Glomerular visceral epithelial cell (primary cell): ENCODE data around the gene RFTN2.
"Not testable (repeated sequence)": the region's sequence is repeated elsewhere in the genome, so short reads cannot be mapped to it uniquely, and the experiment has no call there.

Experiments
- DNase-seq: peaks from one replicate; pipeline ENCODE4 v3.0.0-alpha.2; 2016; ENCODE audit errors: extremely low spot score

RFTN2 gene, protein sequence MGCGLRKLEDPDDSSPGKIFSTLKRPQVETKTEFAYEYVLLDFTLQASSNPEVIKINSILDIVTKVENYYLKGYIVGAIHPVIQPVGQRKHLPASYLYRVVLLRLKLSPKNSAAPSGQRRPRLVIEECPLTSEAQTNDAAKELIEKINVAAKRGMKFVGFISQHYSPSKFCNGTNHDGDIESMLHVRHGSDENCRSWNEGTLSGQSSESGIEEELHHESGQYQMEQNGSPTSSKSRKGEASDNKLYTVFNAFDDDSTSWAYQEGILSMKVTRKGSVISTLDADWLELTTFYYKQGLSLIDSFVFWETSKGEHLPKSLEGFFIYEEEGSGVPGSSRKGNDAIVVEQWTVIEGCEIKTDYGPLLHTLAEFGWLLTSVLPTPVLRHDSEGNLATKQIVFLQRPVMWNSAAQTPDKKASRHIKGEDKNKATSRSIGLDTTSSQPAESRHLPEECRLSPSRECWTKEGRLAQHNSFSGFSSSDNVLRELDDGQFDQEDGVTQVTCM

DNA sequence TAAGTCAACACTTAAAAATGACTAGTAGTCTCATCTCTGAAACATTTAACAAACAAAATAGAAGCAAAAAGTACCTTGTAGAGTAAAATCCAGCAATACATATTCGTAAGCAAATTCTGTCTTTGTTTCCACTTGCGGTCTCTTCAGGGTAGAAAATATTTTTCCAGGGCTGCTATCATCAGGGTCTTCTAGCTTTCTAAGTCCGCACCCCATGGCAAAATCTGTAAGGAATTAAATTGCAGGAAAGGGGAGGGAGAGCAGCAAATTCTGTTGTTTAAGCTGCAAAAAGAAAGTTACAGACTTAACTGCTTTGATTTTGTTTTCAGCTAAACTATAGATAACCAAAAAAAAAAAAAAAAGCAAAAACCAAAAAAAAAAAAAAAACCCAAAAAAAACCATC, at the start of gene RFTN2:
Gene RFTN2, minus strand, starts transcription at position 342 of the 400 bp plus-strand sequence. Its CDS starts 129 bp downstream, at position 213.
- DNase-seq, result no peak

DNA sequence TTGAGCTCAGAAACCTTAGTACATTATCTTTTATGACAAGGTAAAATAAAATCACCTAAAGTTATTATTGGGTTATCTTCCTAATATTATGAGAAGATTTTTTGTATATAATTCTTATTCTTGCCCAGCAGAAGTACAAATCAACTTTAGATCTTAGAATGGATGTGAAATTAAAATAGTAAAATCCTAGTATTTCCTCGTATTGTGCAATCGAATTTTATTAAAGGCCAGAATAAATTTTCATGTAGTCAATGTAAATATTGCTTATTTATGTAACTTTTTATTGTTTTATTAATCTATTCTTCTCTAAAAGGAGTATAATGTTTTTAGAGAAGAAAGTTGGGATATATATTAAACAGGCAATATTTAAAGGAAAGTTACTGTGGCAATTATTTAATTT, 42.5 kb upstream of the RFTN2 start:
- no peak for DNase-seq

DNA sequence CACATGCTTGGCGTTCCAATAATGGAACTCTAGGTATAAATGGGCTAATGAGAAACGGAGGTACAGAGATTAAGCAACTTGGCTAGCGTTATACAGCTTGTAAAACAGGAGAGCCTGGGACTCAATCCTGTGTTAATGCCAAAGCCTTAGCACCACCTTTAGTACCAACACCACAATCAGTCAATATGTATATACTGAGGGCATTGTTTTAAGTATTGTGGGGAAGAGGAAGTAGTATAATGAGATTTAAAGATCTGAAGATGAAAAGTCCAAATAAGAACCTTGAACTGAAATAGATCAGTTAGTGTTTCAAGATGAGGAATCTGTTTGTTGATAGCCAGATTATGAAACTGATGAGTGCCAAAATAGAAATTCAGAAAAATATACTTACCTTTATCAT, 37.9 kb upstream of the RFTN2 start:
- DNase-seq, result no peak

DNA sequence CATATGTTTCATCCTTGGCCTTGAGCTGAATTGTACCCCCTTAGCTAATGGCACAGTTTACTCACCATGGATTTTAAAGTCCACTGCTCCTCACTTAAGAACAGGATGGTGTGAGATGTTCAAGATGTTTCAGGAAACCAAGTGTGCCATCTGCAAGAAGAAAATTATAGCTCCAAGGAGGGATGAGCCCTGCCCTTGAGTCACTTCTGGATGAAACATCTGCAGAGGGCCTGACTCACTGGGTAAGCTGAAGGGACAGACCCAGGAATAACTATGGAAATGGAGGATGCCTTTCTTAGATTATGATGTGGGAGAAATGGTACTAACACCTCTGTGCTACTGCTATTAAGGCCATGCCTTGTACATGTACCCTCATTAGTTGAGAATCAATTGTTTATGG, 36.2 kb upstream of the RFTN2 start:
- DNase-seq, result no peak

DNA sequence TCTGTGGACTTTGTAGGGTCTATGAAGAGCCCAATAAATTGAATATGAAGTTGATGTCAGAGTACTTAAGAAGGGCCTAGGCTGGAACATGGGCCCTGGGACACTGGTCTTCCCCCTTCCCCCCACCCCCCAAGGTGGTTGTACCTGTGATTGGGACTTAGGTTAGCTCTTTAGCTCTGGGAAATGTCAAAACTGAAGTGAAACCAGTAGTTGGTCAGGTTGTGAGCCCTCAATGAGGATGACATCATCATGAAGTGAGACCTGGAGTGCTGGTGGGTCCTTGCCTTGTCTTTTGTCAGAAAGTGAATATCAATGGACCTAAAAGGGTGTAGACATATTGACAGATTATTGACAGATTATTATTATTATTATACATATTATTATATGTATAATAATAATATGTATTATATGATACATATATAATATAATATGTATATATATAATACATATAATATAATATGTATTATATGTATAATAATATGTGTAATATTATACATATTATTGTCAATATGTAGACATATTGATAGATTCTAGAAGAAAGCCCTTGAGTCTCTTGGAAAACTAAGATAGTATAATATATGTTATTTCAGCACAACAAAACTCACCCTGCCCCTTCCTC, 35.1 kb upstream of the RFTN2 start:
- DNase-seq, result no peak

DNA sequence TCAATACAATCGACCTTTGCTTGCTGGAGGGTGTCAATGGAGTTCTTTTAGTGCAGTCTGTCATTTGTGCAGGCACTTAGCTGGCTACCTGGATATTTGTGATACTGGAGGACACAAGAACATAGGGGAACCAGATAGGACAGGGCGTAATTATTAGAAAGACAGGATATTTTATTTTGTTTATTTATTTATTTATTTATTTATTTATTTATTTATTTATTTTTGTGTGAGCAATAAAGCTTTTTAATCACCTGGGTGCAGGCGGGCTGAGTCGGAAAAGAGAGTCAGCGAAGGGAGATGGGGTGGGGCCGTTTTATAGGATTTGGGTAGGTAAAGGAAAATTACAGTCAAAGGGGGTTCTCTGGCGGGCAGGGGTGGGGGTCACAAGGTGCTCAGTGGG, 33.8 kb upstream of the RFTN2 start:
- not testable (repeated sequence) for DNase-seq

DNA sequence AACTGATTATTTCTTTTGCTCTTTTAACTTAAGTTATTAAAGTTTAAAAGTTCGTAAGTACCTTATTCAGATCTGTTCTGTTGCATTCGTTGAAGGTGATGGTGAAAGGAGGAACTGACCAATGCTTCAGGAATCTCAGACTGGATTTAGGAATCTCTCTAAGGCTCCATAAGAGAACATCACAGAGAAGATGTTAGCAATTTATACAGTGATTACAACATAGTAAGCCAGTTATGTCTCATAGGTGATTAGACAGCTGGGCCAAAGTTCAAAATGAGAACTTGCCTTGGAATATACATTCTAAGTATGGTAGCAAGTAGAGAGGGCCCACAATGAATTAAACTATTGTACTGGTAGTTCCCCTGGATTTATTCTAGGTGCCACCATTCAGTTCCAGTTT, 32.9 kb upstream of the RFTN2 start:
- DNase-seq, result peak; percentile 36

DNA sequence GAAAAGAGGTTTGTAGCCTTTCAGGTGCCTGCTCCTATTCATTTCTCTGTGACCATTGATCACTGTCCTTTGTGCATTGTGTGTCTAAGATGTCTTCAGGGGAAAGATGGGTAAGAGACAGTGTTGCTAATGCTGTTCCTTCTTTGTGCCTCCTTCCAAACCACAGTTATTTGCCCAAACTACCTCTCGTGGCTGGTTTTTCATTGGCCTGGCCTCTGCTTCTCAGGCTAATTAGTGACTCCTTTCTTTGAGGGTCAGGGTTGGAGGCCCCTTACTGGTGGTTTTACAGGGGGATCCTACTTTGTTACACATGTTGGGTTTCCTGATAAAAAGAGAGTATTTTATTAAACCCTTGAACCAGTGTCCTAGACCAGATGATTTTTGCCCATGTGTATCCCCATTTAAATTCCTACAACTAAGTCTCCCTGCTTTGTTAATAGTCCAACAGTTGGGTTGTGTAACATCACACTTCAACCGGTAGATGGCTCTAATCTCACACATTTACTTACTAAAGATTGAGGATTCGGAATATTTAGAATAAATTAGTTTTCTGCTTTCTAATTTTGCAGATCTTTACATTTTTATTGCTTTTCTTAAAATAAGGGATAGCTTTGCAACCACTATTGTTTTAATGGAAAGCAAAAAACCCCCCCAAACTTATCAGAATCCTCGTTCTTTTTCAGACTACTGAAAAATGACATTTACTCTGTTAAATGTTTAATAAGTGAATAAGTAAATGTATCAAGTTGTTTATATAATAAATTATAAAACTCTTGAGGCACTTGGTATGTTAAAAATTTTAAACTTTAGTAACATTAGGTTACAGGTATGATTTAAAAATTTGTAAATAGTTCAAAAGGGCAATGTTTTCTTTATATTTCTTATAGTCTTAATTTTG, 32.2 kb upstream of the RFTN2 start:
- peak; percentile 47 for DNase-seq

DNA sequence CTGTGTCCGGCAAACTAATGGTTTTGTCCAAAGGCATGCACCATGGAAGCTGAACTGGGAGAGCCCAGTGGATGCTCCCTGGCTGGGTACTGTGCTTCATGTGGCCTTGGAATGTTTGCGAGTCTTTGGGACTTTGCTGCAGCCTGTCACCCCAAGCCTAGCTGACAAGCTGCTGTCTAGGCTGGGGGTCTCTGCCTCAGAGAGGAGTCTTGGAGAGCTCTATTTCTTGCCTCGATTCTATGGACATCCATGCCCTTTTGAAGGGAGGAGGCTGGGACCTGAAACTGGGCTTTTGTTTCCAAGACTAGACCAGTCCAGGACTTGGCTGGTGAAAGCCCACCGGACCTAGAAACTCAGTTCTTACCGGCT, 31.4 kb upstream of the RFTN2 start:
- peak; percentile 2 for DNase-seq

DNA sequence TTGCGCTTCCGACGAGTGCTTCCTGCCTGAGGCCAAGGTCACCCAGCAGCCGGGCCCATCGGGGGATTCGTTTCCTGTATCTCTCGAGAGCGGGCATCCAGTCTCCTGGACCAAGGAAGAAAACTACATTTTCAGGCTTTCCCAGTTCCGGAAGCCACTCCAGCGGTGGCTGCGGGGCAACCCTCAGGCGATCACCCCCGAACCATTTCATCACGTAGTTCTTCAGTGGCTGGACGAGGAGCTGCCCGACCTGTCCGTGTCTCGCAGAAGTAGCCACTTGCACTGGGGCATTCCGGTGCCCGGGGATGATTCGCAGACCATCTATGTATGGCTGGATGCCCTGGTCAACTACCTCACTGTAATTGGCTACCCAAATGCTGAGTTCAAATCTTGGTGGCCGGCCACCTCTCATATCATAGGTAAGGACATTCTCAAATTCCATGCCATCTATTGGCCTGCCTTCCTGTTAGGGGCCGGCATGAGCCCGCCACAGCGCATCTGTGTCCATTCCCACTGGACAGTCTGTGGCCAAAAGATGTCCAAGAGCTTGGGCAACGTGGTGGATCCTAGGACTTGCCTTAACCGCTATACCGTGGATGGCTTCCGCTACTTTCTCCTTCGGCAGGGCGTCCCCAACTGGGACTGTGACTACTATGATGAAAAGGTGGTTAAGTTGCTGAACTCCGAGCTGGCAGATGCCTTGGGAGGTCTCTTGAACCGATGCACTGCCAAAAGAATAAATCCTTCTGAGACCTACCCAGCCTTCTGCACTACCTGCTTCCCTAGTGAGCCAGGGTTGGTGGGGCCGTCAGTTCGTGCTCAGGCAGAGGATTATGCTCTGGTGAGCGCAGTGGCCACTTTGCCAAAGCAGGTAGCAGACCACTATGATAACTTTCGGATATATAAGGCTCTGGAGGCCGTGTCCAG, 30.8 kb upstream of the RFTN2 start:
- peak; percentile 40 for DNase-seq

DNA sequence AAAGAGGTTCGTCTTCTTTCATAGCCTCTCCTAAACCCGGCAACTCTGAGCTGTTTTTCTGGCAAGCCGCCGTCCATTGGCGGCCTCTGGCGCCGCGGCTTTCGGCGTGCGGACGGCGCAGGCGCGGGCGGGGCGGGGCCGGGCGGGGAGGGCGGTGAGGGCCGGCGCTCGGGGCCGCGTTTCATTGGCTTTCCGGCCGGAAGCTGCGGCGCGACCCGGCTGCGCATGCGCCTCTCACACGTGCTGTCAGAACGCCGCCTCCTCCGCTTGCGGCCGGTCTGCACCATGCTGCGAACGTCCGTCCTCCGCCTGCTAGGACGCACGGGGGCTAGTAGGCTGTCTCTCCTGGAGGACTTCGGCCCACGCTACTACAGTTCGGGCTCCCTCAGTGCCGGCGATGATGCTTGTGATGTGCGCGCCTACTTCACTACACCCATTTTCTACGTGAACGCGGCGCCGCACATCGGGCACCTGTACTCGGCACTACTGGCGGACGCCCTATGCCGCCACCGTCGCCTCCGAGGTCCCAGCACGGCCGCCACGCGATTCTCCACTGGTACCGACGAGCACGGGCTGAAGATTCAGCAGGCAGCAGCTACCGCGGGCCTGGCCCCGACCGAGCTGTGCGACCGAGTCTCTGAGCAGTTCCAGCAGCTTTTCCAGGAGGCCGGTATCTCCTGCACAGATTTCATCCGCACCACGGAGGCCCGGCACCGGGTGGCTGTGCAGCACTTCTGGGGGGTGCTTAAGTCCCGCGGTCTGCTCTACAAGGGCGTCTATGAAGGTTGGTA, 29.9 kb upstream of the RFTN2 start, which contains the start of gene MARS2:
Gene MARS2, plus strand, starts transcription at position 249 of the 791 bp plus-strand sequence. Its CDS starts 37 bp downstream, at position 286.
- DNase-seq, result peak; percentile 97

DNA sequence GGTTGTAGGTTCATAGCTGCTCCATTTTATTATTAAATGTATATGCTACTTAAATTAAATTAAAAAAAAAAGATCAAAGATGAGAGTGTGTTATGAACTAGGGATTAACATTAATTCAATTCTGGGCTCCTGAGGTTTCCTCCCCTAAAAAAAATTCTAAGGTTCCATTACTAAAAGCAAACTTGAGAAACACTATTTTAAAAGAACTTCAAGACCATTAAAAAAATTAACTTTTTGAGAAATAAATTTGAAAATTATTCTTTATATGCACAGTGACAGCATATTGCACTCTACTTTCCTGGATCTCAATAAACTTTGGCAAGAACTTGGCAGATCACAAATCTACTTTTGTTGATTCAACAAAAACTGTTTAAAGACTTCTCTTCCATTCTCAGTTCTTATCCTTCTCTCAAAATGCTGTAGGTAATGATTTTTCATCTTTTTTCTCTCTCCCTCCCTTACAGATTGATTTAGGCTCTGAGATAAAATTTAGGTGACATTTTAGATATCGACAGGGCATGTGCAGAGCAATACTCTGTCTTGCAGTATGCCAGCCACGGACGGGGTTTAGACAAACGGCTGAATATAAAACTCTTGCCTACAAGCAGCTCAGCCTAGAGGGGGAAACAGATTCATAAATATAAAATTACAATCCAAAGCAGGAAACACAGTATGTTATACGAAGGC, 29.2 kb upstream of the RFTN2 start:
- DNase-seq, result no peak

DNA sequence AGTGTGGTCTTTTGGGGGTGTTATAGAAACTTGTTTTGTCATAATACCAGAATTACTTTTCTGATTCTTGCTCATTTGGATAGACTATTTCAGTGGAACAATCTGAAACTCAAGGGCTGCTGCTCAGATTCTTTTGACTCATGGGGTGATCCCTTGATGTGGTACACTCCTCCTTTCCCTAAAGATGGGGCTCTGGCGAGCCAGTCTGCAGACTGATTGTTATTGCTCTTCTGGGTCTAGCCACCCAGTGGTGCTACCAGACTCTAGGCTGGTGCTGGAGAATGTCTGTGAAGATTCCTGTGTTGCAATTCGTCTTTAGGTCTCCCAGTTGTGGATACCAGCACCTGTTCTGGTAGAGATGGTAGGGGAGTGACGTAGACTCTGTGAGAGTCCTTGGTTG, 25.6 kb upstream of the RFTN2 start:
- no peak for DNase-seq

DNA sequence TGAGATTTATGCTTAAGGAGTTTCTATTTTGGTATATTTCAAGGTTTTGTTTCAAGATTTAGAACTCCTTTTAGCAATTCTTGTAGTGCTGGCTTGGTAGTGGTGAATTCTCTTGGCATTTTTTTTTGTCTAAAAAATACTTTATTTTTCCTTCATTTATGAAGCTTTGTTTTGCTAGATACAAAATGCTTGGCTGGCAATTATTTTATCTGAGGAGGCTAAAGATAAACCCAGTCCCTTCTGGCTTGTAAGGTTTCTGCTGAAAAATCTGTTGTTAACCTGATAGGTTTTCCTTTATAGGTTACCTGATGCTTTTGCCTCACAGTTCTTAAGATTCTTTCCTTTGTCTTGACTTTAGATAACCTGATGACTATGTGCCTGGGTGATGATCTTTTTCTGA, 24.3 kb upstream of the RFTN2 start:
- not testable (repeated sequence) for DNase-seq

DNA sequence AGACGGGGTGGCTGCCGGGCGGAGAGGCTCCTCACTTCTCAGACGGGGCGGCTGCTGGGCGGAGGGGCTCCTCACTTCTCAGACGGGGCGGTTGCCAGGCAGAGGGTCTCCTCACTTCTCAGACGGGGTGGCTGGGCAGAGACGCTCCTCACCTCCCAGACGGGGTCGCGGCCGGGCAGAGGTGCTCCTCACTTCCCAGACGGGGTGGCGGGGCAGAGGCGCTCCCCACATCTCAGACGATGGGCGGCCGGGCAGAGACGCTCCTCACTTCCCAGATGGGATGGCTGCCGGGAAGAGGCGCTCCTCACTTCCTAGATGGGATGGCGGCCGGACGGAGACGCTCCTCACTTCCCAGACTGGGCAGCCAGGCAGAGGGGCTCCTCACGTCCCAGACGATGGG, 21.2 kb upstream of the RFTN2 start:
- not testable (repeated sequence) for DNase-seq

DNA sequence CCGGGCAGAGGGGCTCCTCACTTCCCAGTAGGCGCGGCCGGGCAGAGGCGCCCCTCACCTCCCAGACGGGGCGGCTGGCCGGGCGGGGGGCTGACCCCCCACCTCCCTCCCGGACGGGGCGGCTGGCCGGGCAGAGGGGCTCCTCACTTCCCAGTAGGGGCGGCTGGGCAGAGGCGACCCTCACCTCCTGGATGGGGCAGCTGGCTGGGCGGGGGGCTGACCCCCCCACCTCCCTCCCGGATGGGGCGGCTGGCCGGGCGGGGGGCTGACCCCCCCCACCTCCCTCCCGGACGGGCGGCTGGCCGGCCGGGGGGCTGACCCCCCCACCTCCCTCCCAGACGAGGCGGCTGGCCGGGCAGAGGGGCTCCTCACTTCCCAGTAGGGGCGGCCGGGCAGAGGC, 20.6 kb upstream of the RFTN2 start:
- DNase-seq, result not testable (repeated sequence)

DNA sequence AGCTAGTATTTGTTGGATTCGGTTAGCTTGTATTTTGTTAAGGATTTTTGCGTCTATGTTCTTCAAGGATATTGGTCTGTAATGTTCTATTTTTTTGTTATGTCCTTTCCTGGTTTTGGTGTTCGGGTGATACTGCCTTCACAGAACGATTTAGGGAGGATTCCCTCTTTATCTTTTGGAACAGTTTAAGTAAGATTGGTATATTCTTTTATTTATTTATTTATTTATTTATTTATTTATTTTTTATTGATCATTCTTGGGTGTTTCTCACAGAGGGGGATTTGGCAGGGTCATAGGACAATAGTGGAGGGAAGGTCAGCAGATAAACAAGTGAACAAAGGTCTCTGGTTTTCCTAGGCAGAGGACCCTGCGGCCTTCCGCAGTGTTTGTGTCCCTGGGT, 19.8 kb upstream of the RFTN2 start:
- DNase-seq, result not testable (repeated sequence)

DNA sequence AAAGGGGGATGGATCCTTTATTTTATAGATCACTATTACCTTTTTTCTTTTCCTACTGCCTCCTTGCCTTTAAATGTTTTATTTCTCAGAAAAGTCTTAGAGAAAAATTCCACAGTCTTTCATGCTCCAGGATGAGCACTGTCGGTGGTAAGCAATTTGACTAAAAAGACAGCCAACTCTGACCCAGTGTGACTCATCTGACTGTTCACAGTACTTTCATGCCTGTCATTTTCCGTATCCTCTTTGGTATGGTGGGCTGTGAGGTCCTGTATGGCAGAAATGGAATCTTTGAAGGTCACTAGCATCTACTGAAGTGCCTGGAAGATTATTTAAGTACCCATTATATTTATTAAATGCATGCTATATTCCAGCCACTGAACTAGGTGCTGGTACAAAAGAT, 2.1 kb upstream of the RFTN2 start:
- DNase-seq, result peak; percentile 10

DNA sequence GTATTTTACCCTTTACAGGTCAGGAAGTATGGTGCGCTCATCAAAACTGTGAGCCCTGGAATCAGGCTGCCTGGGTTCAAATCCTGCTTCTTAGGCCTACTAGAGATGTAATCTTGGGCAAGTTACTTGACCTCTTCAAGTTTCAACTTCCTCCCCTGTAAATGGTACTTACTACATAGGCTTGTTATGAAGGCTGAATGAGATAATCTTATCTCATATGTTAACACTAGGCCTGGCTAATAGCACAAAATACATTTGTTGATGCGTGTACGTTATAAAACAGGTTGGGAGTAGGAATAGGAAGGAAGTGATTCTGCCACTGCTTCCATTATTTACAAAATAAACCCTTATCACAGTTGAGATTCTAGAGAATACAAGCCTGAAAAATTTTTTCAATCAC, 1.7 kb upstream of the RFTN2 start:
- DNase-seq, result no peak
